ENCODE measurements around the gene SCGB2A2. TPM values are rescaled to one million over a fixed set of nuclear protein-coding genes. Genes with fewer than 3 reads are reported as not detected.
A peak's percentile ranks its signal among the peaks of the same experiment; 100 is the strongest.

The SCGB2A2 gene
- total and polyA plus RNA-seq, 9 of the 15 experiments (the other 6 are each of a cell fraction or from before 2014, with no cell fraction given), result not detected

GRCh38 chr11:62273789-62274275 lies 3.9 kb downstream of the SCGB2A2 start (continued):
- TF ChIP-seq ATF4 (CRISPR knock-in tag; IDR thresholded peaks at IDR 0.05), result peak; percentile 51; the same call in 1 of the 2 replicates
- TF ChIP-seq CEBPG (CRISPR knock-in tag; IDR thresholded peaks at IDR 0.05), result 0 out of 2 replicates have a peak, but pooled peaks have one; percentile 6
- peak in 1 of 2 experiments; percentile 48; a peak in 1 of 4 replicates for TF ChIP-seq CEBPG (tag; conservative IDR thresholded peaks at IDR 0.05 in 1 of 2, IDR thresholded peaks at IDR 0.05 in 1 of 2)
- no peak for TF ChIP-seq GATAD2A (IDR thresholded peaks at IDR 0.05)
- TF ChIP-seq L3MBTL2 (IDR thresholded peaks at IDR 0.05), result peak; percentile 24; the same call in 1 of the 2 replicates
- TF ChIP-seq SRF (CRISPR knock-in tag; IDR thresholded peaks at IDR 0.05), result no peak
- TF ChIP-seq ZNF780A (CRISPR knock-in tag; IDR thresholded peaks at IDR 0.05), result no peak
- TF ChIP-seq ZFP36 (IDR thresholded peaks at IDR 0.05; ENCODE audit: low read depth, low read length, partially characterized antibody), result no peak
- TF ChIP-seq POLR2B (IDR thresholded peaks at IDR 0.05; ENCODE audit: low read depth, partially characterized antibody), result no peak
- no peak for TF ChIP-seq ZBTB43 (CRISPR knock-in tag; IDR thresholded peaks at IDR 0.05)
- TF ChIP-seq ZNF324 (CRISPR knock-in tag; IDR thresholded peaks at IDR 0.05), result no peak
- TF ChIP-seq TCF15 (CRISPR knock-in tag; IDR thresholded peaks at IDR 0.05), result no peak
- TF ChIP-seq CBX2 (IDR thresholded peaks at IDR 0.05; ENCODE audit: insufficient read depth, low read length, poor library complexity, severe bottlenecking), result no peak
- no peak for TF ChIP-seq LARP7 (IDR thresholded peaks at IDR 0.05)
- no peak for TF ChIP-seq NR2F6 (CRISPR knock-in tag; IDR thresholded peaks at IDR 0.05)
- TF ChIP-seq CTBP1 (IDR thresholded peaks at IDR 0.05; ENCODE audit: borderline replicate concordance), result peak; percentile 23; the same call in 1 of the 2 replicates
- no peak for TF ChIP-seq ZNF408 (CRISPR knock-in tag; IDR thresholded peaks at IDR 0.05; ENCODE audit: low read depth)
- TF ChIP-seq ZBTB5 (IDR thresholded peaks at IDR 0.05), result no peak
- no peak for TF ChIP-seq GMEB1 (CRISPR knock-in tag; IDR thresholded peaks at IDR 0.05)
- TF ChIP-seq TCF7L2 (IDR thresholded peaks at IDR 0.05; ENCODE audit: low read depth, low read length), result no peak
- TF ChIP-seq NR0B1 (IDR thresholded peaks at IDR 0.05; ENCODE audit: partially characterized antibody), result no peak

Data from K562 (cell line).